CD4-positive, alpha-beta T cell treated with Interleukin-12 subunit alpha and Interleukin-12 subunit beta, for 1 hour (primary cell): Measurements from ENCODE around the gene PRC1.
A peak's percentile ranks its signal among the peaks of the same experiment; 100 is the strongest.
"Not testable (repeated sequence)": the region's sequence is repeated elsewhere in the genome, so short reads cannot be mapped to it uniquely, and the experiment has no call there.

ENCODE experiments used
- DNase-seq: peaks from one replicate; pipeline ENCODE4 v3.0.0-alpha.2; 2020

PRC1 gene

GRCh38 chr15:90994417-90995311, at the start of gene PRC1:
Gene PRC1 (minus strand): TSS chr15:90994535. CDS start chr15:90994417, 118 bp downstream.
- peak; percentile 97 for DNase-seq

GRCh38 chr15:91043202-91043874, 49.0 kb upstream of the PRC1 start:
- DNase-seq: no peak

- no peak for DNase-seq
Measured at GRCh38 chr15:91040856-91041255, 46.5 kb upstream of the PRC1 start.

GRCh38 chr15:91039996-91040395, 45.7 kb upstream of the PRC1 start:
- DNase-seq: no peak

- DNase-seq: peak; percentile 63
Measured at GRCh38 chr15:91032919-91033803, 38.8 kb upstream of the PRC1 start.

- no peak for DNase-seq
Measured at GRCh38 chr15:91031796-91032195, 37.5 kb upstream of the PRC1 start.

- DNase-seq: no peak
Measured at GRCh38 chr15:91027677-91028076, 33.3 kb upstream of the PRC1 start.

GRCh38 chr15:91023720-91024119, 29.4 kb upstream of the PRC1 start:
- DNase-seq: no peak

GRCh38 chr15:91022832-91023129, 28.4 kb upstream of the PRC1 start:
- DNase-seq: no peak

- peak; percentile 86 for DNase-seq
Measured at GRCh38 chr15:91022075-91022831, 27.9 kb upstream of the PRC1 start, which contains the start of gene VPS33B. Gene VPS33B (minus strand): TSS chr15:91022594. CDS start chr15:91022249, 345 bp downstream.

- no peak for DNase-seq
Measured at GRCh38 chr15:91021516-91022074, 27.3 kb upstream of the PRC1 start.

- DNase-seq: no peak
Measured at GRCh38 chr15:91018158-91018557, 23.8 kb upstream of the PRC1 start.

- no peak for DNase-seq
Measured at GRCh38 chr15:91017716-91018115, 23.4 kb upstream of the PRC1 start.

- DNase-seq: not testable (repeated sequence)
Measured at GRCh38 chr15:91013701-91014100, 19.4 kb upstream of the PRC1 start.

- DNase-seq: no peak
Measured at GRCh38 chr15:91007266-91007665, 12.9 kb upstream of the PRC1 start.

- DNase-seq: no peak
Measured at GRCh38 chr15:91001209-91001608, 6.9 kb upstream of the PRC1 start.

- DNase-seq: no peak
Measured at GRCh38 chr15:90998737-90999136, 4.4 kb upstream of the PRC1 start.

- peak; percentile 18 for DNase-seq
Measured at GRCh38 chr15:90994059-90994416, 297 bp downstream of the PRC1 start.

GRCh38 chr15:90991587-90992285, 2.6 kb downstream of the PRC1 start:
- DNase-seq: no peak

- no peak for DNase-seq
Measured at GRCh38 chr15:90990446-90990845, 3.9 kb downstream of the PRC1 start.

GRCh38 chr15:90989040-90989768, 5.1 kb downstream of the PRC1 start:
- DNase-seq: peak; percentile 11
